Hepatocyte (in vitro differentiated cells): ENCODE results near the gene TMEM74B. TPM values are rescaled to one million over a fixed set of nuclear protein-coding genes. Genes with fewer than 3 reads are reported as not detected.

ENCODE experiments used
- DNase-seq: peaks from one replicate; pipeline ENCODE4 v3.0.0-alpha.2; 2016; ENCODE audit warnings: low spot score
- H2AFZ ChIP-seq: fragments of 200-600 bp; sonication (generic); 2 replicates; pipeline ENCODE4 v1.6.0; 2016; ENCODE audit warnings: antibody characterized with exemption, mild to moderate bottlenecking
- H3K27ac ChIP-seq: fragments of 200-600 bp; sonication (generic); 2 replicates; pipeline ENCODE4 v1.5.1; 2016; ENCODE audit warnings: mild to moderate bottlenecking
- H3K27me3 ChIP-seq: fragments of 200-600 bp; sonication (generic); 2 replicates; pipeline ENCODE4 v1.6.1; 2016
- H3K36me3 ChIP-seq: fragments of 200-600 bp; sonication (generic); replicated peaks from 2 replicates; pipeline ENCODE4 v1.5.1; 2016; ENCODE audit warnings: low read depth; ENCODE audit not compliant: insufficient read depth
- H3K4me1 ChIP-seq: fragments of 200-600 bp; sonication (generic); 2 replicates; pipeline ENCODE4 v1.5.1; 2016; ENCODE audit warnings: mild to moderate bottlenecking, moderate library complexity; ENCODE audit not compliant: insufficient read depth
- H3K4me2 ChIP-seq: fragments of 200-600 bp; sonication (generic); 2 replicates; pipeline ENCODE4 v1.6.0; 2016
- H3K4me3 ChIP-seq: fragments of 200-600 bp; sonication (generic); 2 replicates; pipeline ENCODE4 v1.5.1; 2016; ENCODE audit warnings: mild to moderate bottlenecking
- H3K79me2 ChIP-seq: fragments of 200-600 bp; sonication (generic); 2 replicates; pipeline ENCODE4 v1.6.0; 2017; ENCODE audit warnings: mild to moderate bottlenecking
- H3K9me2 ChIP-seq: fragments of 200-600 bp; sonication (generic); replicated peaks from 2 replicates; pipeline ENCODE4 v1.6.0; 2017; ENCODE audit warnings: mild to moderate bottlenecking; ENCODE audit not compliant: insufficient read depth
- H3K9me3 ChIP-seq: fragments of 200-600 bp; sonication (generic); 2 replicates; pipeline ENCODE4 v1.5.1; 2016; ENCODE audit warnings: low read depth, mild to moderate bottlenecking
- H4K20me1 ChIP-seq: fragments of 200-600 bp; sonication (generic); 2 replicates; pipeline ENCODE4 v1.6.0; 2016; ENCODE audit warnings: mild to moderate bottlenecking; ENCODE audit not compliant: insufficient read depth, poor library complexity, severe bottlenecking
- EZH2 ChIP-seq: fragments of 200-600 bp; sonication (generic); IDR thresholded peaks from 2 replicates; pipeline ENCODE4 v1.6.1; 2016; ENCODE audit warnings: antibody characterized with exemption, mild to moderate bottlenecking, borderline replicate concordance
- EZH2phosphoT487 ChIP-seq: fragments of 200-600 bp; sonication (generic); IDR thresholded peaks from one replicate; pipeline ENCODE4 v1.6.1; 2018; ENCODE audit warnings: antibody characterized with exemption, mild to moderate bottlenecking, low read depth, moderate library complexity; ENCODE audit not compliant: unreplicated experiment, severe bottlenecking
- WGBS: methylation state at CpG from one replicate; pipeline ENCODE4 v1.1.6; 2016; ENCODE audit warnings: low lambda C conversion rate; ENCODE audit errors: missing lambda C conversion rate; 5-methylcytosine and 5-hydroxymethylcytosine counted together
- polyA plus RNA-seq: library from polyadenylated mRNA; unstranded; fragments of >200 nt; fragmentation: Nextera tagmentation; extraction: Ambion mirVana; gene quantifications from 2 replicates; pipeline ENCODE4 v1.2.1, GENCODE V29; 2016
- total RNA-seq: library from RNA; depleted of rRNA; stranded (reverse); fragments of >200 nt; gene quantifications from 2 replicates; pipeline ENCODE4 v1.2.3, GENCODE V29; 2014
- TF ChIP-seq, protein P1 (sequence below): fragments of 200-600 bp; sonication (generic); IDR thresholded peaks from 2 replicates; pipeline ENCODE4 v1.5.1; 2016; ENCODE audit warnings: antibody characterized with exemption, mild to moderate bottlenecking; ENCODE audit not compliant: poor library complexity

The TMEM74B gene
- total and polyA plus RNA-seq, 2 experiments from 2014 or later, result 5.2 to 5.5 TPM

DNA sequence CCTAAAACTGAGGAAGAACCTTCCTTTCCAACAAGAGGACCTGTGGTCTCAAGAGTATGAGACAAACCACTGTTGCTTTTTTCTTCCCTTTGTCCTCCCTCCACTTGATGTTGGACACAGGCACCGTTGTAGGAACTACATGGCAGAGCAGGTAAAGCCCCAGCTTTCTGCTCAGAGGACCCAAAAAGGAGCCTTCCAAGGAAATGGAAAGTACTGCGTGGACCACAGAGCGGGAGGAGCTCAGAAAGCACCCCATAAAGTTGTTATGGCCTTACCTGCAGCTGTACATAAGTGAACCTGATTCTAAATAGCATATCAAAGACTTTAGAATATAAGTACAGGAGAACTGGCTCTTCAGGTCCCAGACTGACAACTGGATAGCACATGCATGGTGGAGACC is 29.4 kb downstream of the TMEM74B start:
- Histone ChIP-seq H3K4me1 (no peaks in the 10 kb centered on the region), H2AFZ (no peak overlapping the region), H3K36me3 (peaks cover 8% of the 10 kb centered on the region), H3K4me3 (no peak overlapping the region), H3K27ac (no peak overlapping the region), H3K9me3 (no peaks in the 10 kb centered on the region), H3K9me2 (no peaks in the 10 kb centered on the region), H3K79me2 (peaks cover 8% of the 10 kb centered on the region), H4K20me1 (no peaks in the 10 kb centered on the region), H3K4me2 (no peak overlapping the region), H3K27me3 (no peaks in the 10 kb centered on the region)
- no peak for TF ChIP-seq EZH2phosphoT487
- TF ChIP-seq, protein P1, sequence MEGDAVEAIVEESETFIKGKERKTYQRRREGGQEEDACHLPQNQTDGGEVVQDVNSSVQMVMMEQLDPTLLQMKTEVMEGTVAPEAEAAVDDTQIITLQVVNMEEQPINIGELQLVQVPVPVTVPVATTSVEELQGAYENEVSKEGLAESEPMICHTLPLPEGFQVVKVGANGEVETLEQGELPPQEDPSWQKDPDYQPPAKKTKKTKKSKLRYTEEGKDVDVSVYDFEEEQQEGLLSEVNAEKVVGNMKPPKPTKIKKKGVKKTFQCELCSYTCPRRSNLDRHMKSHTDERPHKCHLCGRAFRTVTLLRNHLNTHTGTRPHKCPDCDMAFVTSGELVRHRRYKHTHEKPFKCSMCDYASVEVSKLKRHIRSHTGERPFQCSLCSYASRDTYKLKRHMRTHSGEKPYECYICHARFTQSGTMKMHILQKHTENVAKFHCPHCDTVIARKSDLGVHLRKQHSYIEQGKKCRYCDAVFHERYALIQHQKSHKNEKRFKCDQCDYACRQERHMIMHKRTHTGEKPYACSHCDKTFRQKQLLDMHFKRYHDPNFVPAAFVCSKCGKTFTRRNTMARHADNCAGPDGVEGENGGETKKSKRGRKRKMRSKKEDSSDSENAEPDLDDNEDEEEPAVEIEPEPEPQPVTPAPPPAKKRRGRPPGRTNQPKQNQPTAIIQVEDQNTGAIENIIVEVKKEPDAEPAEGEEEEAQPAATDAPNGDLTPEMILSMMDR, result no peak
- whole genome bisulfite sequencing, result 95% methylated on average over 3 of the region's 3 CpGs
- DNase-seq, result no peak

DNA sequence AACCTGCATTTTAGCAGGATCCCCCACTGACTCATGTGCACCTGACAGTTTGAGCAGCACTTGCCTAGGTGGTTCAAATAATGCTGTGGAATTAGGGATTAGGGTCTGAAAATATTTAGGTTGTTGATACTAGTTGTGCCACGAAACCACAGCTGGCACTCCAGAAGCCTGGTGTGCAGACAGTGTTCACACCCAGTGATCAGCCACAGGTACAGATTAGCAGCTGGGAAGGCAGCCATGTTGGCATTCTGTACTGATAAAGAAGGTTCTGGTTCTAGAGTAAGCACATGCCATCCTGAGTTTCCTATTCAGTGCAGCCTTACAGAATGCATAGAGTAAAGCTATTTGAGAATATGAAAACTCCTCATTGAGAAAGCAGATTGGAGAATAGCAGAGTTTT is 30.1 kb downstream of the TMEM74B start:
- no peak overlapping the region for H3K27ac ChIP-seq
- H3K4me3 ChIP-seq, result no peak overlapping the region
- H3K4me1 ChIP-seq, result no peaks in the 10 kb centered on the region
- no peaks in the 10 kb centered on the region for H3K27me3 ChIP-seq
- H2AFZ ChIP-seq, result no peak overlapping the region
- no peaks in the 10 kb centered on the region for H3K9me2 ChIP-seq
- no peaks in the 10 kb centered on the region for H4K20me1 ChIP-seq
- DNase-seq, result no peak
- H3K79me2 ChIP-seq, result peaks cover 10% of the 10 kb centered on the region
- no peaks in the 10 kb centered on the region for H3K9me3 ChIP-seq
- 100% methylated on average over 1 of the region's 1 CpG for whole genome bisulfite sequencing
- peaks cover 8% of the 10 kb centered on the region for H3K36me3 ChIP-seq
- no peak overlapping the region for H3K4me2 ChIP-seq
- TF ChIP-seq, protein P1, result no peak
- no peak for TF ChIP-seq EZH2
- TF ChIP-seq EZH2phosphoT487, result no peak

DNA sequence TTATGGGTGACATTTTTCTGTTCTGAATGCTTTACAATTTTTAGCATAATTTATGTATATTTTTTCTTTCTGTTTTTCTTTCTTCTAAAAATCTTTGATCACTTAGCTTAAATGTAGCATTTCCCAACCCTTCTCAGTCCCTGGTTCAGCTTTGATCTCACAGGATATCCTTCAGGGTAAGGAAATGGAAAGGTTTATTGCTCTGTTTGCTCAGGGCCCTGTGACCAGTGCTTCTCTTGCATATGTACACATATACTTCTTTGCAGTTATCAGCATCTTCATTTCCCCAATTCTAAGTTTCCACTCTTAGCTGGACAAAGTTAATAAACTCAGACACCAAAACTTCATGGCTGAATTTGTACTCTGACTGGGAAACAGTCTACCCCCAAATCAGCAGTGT is 30.6 kb downstream of the TMEM74B start:
- peaks cover 8% of the 10 kb centered on the region for H3K36me3 ChIP-seq

More for the DNA sequence above, 30.6 kb downstream of the TMEM74B start:
- no peaks in the 10 kb centered on the region for H3K27me3 ChIP-seq
- no peaks in the 10 kb centered on the region for H3K9me3 ChIP-seq
- no peak overlapping the region for H3K4me2 ChIP-seq
- DNase-seq, result peak; percentile 20
- no peak overlapping the region for H3K27ac ChIP-seq
- H2AFZ ChIP-seq, result no peak overlapping the region
- H4K20me1 ChIP-seq, result no peaks in the 10 kb centered on the region
- TF ChIP-seq EZH2phosphoT487 (no peak), EZH2 (no peak)
- TF ChIP-seq, protein P1, result no peak
- no peak overlapping the region for H3K4me3 ChIP-seq
- H3K79me2 ChIP-seq, result peaks cover 11% of the 10 kb centered on the region
- no peaks in the 10 kb centered on the region for H3K9me2 ChIP-seq
- H3K4me1 ChIP-seq, result no peaks in the 10 kb centered on the region
